Activated CD8-positive, alpha-beta memory T cell treated with anti-CD3 and anti-CD28 coated beads for 36 hours (primary cell): ENCODE data around the gene FARSB. TPM values are rescaled to one million over a fixed set of nuclear protein-coding genes. Genes with fewer than 3 reads are reported as not detected.

Source experiments
- CTCF ChIA-PET: fragments of 350-600 bp; sonication (Branson Sonifier 250); formaldehyde crosslinking; loops from one replicate; lab custom pipeline; 2021; ENCODE audit warnings: antibody characterized with exemption; lab: Charles Lee
- POLR2A ChIA-PET: fragments of 350-600 bp; sonication (Branson Sonifier 250); formaldehyde crosslinking; loops from one replicate; lab custom pipeline; 2021; ENCODE audit warnings: antibody characterized with exemption; lab: Charles Lee
- total RNA-seq, 2 experiments: library from RNA; stranded (reverse); gene quantifications; one replicate each; pipeline ENCODE4 v1.2.3, GENCODE V29; 2021

Gene FARSB
- total RNA-seq, 2 experiments from 2014 or later: 61.2 to 62.6 TPM

DNA sequence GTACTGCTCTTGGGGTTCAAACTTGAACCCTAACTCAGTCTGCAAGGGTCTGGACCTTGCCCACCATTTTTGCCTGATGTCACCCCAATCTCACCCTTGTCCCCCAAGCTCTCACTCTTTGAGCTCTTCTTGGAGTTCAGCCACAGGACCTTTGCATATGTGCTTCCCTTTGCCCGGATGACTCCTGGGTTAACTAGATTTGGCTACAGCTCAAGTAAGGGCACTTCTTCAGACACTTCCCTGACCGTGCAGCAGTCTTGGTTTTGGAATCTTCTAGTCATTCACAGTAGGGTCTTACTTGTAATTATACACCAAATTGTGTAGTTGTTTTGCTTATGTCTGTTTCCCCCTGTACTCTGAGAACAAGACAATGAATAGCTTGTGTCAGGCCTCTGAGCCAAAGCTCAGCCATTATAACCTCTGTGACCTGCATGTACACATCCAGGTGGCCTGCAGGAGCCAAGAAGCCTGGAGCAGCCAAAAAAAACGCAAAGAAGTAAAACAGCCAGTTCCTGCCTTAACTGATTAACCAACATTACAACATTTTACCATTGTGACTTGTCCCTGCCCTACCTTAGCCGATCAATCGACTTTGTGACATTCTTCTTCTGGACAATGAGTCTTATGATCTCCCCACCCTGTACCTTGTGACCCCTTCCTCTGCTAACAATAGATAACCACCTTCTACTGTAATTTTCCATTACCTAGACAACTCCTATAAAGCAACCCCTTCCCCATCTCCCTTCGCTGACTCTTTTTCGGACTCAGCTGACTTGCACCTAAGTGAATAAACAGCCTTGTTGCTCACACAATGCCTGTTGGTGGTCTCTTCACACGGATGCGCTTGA, 14.5 kb upstream of the FARSB start:
- ChIA-PET POLR2A (no interaction called here), CTCF (interaction anchor here (0.7 kb wide), 1 partner anchor 12 kb away, joined by 3 read pairs; no protein-coding TSS in a partner anchor)

DNA sequence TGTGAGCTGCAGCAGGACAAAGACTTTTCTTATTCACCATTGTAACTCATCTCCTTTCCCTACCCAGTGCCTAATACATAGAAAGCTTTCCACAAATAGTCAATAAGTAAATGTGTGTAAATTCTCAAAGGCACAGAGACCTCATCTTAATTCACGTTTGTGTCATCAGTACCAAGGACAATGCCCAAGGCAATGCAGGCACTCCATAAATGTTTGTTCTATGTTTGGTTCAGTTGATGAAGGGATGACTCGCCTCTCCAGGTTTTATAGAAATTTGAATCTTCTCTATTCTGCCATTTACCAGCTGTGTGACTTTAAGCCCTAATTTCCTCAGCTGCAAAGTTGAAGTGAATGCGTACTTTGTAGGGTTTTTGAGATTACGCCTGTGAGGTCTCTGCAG, 13.5 kb upstream of the FARSB start:
- CTCF ChIA-PET: no interaction called here
- POLR2A ChIA-PET: no interaction called here

DNA sequence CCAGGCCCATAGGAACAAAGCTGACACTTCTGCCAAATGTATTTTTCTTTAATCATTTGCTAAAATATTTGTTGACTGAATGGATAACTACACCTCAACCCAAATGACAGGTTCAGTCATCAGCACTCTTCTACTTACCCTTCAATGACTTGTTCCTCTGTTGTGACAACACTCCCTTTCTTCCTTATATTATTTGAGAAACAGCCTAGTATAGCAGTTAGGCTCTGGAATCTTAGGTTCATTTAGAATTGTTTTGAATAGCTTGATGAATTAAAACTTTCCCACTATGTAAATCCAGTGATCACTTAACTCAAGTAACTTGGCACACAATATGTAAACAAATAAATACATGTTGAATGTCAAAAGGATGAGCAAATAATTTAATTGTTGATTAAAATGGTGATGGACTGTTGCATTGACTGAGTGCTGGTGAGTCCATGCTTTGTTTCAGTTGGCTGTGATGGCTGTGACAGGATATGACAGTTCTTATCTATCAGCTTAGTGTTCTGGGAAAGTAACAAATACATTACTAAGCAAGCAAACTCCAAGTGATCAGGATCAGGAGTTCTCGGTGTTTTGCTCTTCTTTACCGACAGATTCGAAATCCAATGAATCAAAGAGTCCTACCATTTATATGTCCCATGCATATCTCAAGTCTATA, 12.7 kb upstream of the FARSB start:
- ChIA-PET POLR2A (no interaction called here), CTCF (no interaction called here)

DNA sequence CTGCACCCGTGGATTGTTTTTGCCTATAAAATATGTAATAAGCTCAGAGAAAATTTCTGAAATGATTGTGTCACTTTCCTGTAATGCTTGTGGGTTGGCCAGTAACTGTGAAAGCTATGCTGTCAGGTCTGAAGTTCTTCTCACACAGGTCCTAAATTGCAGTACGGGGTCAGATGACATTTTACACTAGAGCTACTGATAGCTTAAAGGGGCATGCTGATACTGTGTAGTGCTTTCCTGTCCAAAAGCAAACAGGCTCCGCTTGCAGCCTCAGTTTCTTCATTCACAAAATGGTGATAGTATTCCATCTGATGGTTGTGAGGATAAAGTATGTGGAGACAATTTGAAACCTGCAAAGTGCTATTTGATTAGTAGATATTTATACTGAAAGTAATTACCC, 7.6 kb upstream of the FARSB start:
- CTCF ChIA-PET: no interaction called here
- POLR2A ChIA-PET: no interaction called here

DNA sequence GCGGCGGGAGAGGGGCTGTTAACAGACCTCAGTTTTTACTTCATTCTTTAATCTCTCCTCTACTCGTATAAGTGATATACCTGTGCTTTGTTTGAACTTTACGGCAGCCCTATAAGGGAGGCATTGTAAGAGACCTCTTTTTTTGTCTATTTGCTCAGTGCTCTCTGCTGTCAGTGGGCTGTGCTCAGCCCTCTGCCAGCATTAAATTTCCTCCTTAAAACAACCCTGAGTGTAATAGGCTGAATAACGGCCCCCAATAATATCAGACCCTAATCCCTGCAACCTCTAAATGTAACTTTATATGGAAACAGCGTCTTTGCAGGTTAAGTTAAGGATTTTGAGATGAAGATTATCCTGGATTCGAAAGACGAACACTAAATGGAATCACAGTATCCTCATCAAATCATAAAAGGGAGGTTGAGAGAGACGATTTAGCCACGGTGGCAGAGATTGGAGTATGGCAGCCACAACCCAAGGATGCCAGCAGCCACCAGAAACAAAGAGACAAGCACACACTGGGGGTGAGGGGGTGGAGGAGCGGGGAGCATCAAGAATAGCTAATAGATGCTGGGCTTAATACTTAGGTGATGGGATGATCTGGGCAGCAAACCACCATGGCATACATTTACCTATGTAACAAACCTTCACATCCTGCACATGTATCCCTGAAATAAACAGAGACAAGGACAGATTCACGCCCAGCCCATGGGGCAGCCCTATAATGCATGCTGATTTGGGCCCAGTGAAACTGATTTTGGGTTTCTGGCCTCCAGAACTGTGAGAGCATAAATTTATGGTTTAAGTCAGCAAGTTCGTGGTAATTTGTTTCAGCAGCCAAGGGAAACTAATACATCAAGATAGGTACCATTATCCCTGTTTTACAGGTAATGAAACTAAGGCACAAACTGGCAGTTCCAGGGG, 894 bp upstream of the FARSB start:
- CTCF ChIA-PET: interaction anchor here (1.7 kb wide), 1 partner anchor 23 kb away, joined by 3 read pairs; no protein-coding TSS in a partner anchor
- POLR2A ChIA-PET: no interaction called here

DNA sequence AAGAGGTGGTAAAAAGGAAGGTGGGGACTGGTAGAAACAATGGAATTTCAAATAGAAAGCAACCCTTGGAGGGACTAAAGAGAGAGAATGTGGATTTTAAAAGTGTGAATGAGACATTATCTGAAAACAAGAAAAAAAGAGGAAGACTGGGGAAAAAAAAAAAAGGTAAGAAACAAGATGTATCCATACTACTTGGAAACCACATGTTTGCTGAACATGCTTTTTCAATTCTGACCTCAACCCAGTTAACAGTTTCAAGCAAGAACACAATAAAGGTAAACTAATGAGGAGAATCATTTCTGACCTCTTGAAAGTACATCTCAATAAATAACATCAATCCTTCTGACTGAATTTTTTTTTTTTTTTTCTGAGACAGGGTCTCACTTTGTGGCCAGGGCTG, 2.6 kb downstream of the FARSB start:
- CTCF ChIA-PET: interaction anchor here (0.7 kb wide), 1 partner anchor 250 kb away, joined by 3 read pairs; no protein-coding TSS in a partner anchor
- POLR2A ChIA-PET: no interaction called here

DNA sequence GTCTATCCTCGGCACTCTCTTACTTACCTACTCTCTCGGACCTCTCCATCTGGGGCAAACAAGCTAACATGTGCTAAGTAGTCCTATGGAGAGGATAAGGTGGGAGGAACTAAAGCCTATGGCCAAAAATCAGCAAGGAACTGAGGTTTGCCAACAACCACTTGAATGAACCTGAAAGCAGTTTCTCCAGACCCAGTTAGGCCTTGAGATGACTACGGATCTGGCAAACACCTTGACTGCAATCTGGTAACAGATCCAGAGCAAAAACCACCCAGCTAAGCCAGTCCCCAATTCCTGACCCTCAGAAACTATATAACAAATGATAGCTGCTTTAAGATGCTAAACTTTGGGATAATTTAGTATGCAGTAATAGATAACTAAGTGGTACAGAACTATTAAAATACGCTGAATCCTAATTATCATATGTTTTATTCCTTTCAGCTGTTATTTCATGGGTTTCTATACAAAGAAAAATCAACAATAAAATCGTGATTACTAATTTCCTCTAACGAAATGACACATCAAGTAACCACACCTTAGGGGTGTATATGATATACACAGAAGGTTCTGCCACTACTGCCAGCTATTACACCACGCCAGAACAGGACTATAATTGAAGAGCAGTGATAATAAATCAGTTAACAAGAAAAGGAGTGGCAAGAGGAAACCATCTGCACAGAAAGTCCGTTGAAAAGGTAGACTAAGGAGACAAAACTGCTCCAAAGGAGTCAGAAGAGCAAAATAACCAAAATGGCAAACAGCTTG, 3.2 kb downstream of the FARSB start:
- CTCF ChIA-PET: interaction anchor here (0.8 kb wide), 1 partner anchor 38 kb away, joined by 4 read pairs; no protein-coding TSS in a partner anchor
- POLR2A ChIA-PET: no interaction called here

DNA sequence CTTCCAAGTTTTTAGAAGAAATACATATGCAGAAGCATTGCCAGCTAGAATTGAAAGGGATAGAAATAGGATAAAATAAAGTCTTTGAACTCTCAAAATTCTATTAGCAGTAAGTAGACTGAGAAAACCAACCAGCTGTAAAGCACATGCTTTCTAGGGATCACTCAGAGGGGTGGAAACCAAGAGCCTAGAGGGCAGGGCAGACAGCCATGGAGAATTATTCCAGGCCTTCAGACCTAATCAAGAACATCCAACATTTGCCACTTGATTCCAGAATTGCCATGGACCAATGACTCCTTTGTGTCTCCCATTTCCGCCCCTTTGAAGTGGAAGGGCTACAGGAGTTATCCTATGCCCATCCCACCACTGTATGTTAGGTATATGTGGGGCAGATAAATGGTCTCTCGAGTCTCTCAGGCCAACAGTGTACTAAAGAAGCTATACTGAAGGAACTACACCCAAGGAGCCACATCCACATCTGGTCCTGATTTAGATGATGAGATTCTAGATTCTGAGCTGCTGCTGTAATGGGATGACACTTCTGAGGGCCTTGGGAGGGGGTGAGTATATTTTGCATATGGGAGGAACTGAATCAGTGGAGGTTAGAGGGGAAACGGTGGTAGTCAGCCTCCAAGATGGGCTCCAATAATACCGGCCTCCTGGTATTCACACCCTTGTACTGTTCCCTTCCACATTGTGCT, 4.0 kb downstream of the FARSB start:
- ChIA-PET POLR2A (no interaction called here), CTCF (no interaction called here)

DNA sequence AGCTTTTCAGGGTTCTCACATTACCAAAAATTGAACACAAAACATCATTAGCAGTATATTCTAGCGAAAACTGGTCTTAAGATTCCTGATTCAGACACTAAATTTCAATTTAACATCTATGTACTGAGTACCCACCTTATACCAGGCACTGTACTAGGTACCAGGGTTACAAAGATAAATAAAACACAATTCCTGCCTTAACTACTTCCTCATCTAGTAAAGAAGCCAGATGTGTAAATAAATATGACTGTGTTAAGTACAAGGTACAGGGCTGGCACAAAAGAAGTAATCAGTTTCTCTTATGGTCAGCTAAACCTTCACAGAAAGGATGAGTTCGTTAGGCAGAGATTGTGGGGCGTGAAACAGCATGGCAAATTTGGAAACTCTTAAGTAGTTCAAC, 6.1 kb downstream of the FARSB start:
- ChIA-PET CTCF (no interaction called here), POLR2A (no interaction called here)

DNA sequence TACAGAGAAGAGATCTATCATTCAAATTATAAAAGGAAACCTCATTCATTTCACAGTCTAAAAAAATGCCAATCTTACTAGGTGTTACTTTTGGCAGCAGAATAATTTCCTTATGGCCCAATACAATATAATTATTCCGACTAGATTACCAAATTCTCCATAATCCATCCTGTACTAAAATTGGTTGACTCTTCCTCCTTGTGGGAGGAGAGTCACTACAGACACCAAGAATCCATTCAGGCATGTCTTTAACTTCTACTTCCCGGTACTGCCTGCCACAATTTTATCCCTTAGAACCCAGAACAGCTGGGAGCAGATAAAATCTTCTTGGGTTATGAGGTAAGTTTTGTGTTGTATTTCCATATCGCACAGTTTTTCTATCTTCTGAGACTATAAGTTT, 9.9 kb downstream of the FARSB start:
- ChIA-PET CTCF (no interaction called here), POLR2A (no interaction called here)

DNA sequence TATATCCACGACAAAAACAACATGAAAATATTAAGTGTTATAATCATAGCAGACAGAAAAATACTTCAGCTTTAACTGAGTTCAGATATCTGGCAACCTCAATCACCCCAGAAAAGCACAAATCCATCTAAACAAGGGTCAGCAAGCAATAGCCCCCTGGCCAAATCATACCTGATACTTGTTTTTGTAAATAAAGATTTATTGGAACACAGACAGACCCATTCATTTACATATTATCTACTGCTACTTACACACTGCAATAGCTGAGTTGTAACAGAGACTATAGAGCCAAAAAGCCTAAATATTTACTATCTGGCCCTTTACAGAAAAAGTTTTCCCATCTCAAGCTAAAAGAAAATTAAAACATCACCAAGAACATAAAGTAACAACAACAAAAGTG, 12.8 kb downstream of the FARSB start:
- ChIA-PET POLR2A (no interaction called here), CTCF (no interaction called here)

DNA sequence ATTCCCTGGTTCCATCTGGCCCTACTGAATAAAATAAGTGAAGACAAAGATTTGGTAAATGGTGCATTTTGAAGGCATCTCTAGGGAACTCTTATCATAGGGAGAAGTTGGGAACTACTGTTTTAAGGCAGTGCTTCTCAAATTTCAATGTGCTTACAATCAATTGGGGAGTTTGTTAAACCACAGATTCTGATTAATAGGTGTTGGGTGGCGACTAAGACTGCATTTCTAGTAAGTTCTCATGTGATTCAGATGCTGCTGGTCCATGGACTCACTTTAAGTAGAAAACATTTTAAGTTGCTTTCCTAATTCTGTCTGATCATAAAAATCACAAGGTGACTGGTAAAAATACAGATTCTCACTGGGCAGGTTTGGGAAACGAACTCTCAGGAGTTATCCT, 14.6 kb downstream of the FARSB start:
- POLR2A ChIA-PET: no interaction called here
- CTCF ChIA-PET: no interaction called here

DNA sequence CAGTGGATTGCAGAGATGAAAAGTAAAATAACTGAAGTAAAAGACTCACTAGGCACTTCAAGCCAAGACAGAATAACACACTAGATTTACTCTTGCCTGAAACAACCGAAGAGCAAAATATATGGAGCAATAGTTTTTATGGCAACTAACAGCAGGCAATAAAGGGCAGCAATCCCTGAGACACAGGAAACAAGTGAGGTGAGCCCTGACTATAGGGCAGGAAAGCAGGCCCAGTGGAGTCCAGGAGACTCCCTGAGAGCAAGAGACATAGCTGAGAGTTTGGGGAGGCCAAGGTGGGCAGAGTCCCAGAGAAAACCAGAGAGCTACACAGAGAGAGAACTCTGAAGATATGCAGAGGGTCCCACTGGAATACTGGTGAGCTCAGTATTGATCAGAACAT, 18.8 kb downstream of the FARSB start:
- CTCF ChIA-PET: no interaction called here
- POLR2A ChIA-PET: no interaction called here

DNA sequence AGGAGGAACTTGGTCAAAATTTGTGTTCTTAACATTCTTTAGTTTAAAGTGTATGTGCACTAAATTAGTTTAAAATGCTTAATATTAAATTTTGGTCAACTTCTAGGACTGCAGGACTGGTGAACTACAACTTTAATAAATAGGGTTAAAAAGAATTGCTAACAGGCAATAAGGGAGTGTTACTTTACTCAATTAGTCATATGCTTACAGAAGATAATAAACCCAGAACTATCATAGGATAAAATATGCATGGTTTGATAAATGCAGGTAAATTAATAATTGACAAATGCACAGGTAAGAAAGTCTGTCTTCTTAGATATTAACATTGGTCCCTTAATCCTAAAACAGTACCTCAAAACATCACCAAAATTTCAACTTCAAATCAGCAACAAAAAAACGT, 20.6 kb downstream of the FARSB start:
- CTCF ChIA-PET: no interaction called here
- POLR2A ChIA-PET: no interaction called here

DNA sequence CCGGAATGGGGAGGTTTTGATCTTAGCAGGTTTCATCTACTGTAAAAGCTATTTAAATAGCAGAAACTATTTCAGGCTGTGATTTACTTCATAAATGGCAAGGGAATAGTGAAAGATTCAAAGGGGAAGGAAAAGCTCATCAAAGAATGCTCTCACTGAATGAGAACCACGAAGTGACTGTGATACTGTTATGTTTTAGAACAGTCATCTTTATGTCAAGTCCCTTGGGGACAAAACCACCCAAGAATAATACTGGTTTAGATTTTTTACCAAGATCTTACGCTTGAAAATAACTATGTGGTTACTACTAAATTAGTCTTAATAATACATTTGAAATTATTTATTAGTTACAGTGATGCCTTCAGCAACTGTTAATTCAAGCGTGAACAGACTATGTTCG, 28.1 kb downstream of the FARSB start:
- CTCF ChIA-PET: no interaction called here
- POLR2A ChIA-PET: no interaction called here

DNA sequence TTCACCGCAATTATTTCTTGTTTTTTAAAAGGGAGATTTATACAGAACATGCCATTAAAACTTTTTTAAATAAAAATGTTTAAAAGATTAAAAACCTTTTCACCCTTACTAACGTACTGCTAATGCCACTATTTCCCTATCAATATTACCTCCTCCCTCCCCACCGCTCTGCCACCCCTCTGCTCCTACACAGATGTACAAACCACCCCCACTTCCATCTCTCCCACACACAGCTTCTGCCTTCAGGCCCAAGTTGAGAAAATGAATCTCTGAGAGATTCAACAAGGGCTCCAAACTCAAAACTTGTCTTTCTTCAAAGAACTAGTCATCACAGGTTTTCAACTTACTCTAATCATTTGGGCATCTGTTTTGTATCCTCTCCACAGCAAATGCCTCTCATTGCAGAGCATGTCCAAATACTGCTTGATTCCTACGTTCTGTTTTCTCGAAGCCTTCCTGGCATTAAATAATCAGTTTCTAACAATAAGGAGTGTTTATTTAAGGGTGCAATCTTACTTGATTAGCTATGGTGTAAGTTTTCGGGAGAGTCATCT, 32.1 kb downstream of the FARSB start:
- CTCF ChIA-PET: no interaction called here
- POLR2A ChIA-PET: no interaction called here

DNA sequence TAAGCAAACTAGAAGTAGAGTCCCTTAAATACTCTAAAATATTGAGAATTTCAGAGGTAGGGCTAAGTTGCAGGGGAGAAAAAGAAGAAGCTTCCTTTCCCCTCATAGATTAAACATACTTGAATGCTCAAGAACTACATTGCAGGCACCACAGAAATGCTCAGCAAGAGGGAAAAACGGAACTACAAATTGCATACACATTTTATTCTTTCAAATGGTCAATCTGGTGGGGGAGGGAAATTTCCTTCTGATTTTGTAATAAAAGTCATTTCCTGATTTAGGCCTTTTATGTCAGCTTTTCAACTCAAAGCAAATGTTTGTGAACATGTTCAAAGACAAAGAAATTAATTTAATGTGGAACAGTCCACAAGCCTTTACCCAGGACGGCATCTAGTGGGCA, 33.0 kb downstream of the FARSB start:
- CTCF ChIA-PET: no interaction called here
- POLR2A ChIA-PET: no interaction called here

DNA sequence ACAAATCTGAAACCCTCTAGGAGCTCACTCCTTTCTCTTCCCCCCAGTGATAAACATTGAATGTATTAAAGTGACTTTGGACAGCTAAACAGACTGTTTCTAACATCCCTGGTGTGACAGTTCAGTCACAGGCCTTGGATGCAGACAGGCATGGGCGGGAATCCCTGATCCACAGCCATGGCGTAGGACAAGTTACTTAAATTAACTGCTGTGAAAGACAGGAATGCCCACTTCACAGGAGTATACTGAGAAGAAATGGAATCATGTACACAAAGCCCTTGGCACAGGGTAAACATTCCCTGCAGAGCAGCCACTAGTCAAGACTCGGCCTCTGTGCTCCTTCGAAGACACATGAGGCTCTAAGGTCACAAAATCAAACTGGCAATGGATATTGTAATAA, 34.0 kb downstream of the FARSB start:
- ChIA-PET CTCF (no interaction called here), POLR2A (no interaction called here)
